Activated T-cell treated with anti-CD3 and anti-CD28 coated beads, Interleukin-2, amount 50 U/mL, for 4 hours (primary cell): ENCODE results near the gene DRD3. TPM values are rescaled to one million over a fixed set of nuclear protein-coding genes. Genes with fewer than 3 reads are reported as not detected.

Experiments
- ATAC-seq, 2 donors: fragments of 200-7000 bp; cut with Tn5 transposase; one replicate each; pipeline ENCODE4 v1.10.0; 2021
- DNase-seq: peaks from one replicate; pipeline ENCODE4 v3.0.0-alpha.2; 2020
- H3K27me3 Mint-ChIP-seq: one replicate; pipeline ENCODE4 v1.8.0; 2021; ENCODE audit warnings: low read depth, mixed read lengths
- H3K36me3 Mint-ChIP-seq: one replicate; pipeline ENCODE4 v1.8.0; 2022; ENCODE audit warnings: mixed read lengths; ENCODE audit not compliant: insufficient read depth
- H3K4me1 Mint-ChIP-seq: one replicate; pipeline ENCODE4 v1.8.0; 2021; ENCODE audit warnings: low read depth, mixed read lengths
- H3K4me3 Mint-ChIP-seq: one replicate; pipeline ENCODE4 v1.8.0; 2021; ENCODE audit warnings: mild to moderate bottlenecking, moderate library complexity, mixed read lengths
- H3K9me3 Mint-ChIP-seq: one replicate; pipeline ENCODE4 v1.8.0; 2021; ENCODE audit warnings: mixed read lengths
- total RNA-seq, 3 donors: library from RNA; stranded (reverse); gene quantifications; one replicate each; pipeline ENCODE4 v1.2.1, GENCODE V29; 2021

DRD3 gene
- total RNA-seq, 3 donors from 2014 or later, result not detected

- no peaks in the 10 kb centered on the region for H3K36me3 Mint-ChIP-seq
- H3K4me1 Mint-ChIP-seq, result no peaks in the 10 kb centered on the region
- H3K27me3 Mint-ChIP-seq, result no peaks in the 10 kb centered on the region
- H3K4me3 Mint-ChIP-seq, result no peak overlapping the region
- H3K9me3 Mint-ChIP-seq, result no peaks in the 10 kb centered on the region
- no peak for ATAC-seq
- DNase-seq, result no peak
Measured at GRCh38 chr3:114093016-114093380, 85.9 kb downstream of the DRD3 start.

DNA sequence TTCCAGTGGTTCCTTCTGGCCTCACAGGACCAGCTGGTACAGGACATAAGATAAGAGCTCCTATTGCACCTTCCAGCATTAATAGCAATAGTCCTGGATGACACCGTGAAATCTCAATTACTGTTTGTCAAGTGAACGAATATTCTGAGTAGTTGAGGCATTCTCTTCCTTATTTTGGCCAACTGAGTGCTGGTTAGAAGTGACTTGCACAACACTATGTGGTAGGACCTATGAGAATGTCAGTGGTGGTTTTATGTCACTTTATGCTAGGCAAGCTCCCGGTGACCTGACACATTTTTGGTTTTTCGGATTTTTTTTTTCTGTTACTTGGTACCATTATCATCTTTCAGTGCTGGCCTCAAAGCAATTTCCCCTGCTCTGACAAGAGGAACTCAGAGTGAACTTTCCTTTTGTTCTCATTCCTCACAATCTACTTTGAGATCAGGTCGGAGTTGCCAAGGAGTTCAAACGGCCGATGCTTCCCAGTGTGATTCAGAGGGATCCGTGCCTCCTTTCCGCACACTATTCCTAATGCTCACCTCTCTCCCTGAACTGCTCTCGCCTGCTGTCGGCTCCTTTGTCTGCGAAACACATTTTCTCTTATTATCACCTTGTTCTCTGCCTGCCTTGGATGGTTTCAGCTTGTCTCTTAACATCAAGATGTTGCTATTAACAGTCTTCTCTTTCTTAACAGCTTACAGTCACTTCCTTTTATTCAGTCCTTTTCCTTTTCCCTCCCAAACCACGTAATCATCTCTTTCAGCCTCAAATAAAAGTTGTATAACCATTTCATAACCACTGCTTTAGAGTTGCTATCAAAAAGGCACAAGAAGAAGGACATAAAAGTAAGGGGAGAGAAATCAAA lies 86.5 kb downstream of the DRD3 start:
- H3K9me3 Mint-ChIP-seq, result no peaks in the 10 kb centered on the region
- DNase-seq (no peak), ATAC-seq (no peak)
- peaks cover 6% of the 10 kb centered on the region for H3K36me3 Mint-ChIP-seq
- H3K4me3 Mint-ChIP-seq, result no peak overlapping the region
- H3K4me1 Mint-ChIP-seq, result no peaks in the 10 kb centered on the region
- H3K27me3 Mint-ChIP-seq, result no peaks in the 10 kb centered on the region

DNA sequence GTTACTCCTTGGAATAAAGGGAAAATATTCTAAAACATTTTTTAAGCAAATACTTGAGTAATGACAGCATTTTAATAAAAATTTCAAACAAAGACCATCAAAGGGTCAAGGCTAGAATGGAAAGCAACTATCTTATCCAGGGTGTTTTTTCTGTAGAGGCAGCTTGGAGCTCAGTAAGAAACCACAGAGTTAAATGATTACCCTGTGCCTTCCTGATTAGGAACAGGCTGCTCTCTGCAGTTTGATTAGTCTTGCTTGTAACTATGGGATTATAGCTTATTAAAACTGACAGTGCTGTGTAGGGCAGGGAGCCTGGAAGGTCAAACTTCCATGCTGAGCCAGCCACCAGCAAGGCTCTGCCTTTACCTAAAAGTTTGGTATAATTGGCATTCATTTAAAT lies 89.2 kb downstream of the DRD3 start:
- Mint-ChIP-seq H3K9me3 (no peaks in the 10 kb centered on the region), H3K4me1 (no peaks in the 10 kb centered on the region), H3K4me3 (no peak overlapping the region), H3K27me3 (no peaks in the 10 kb centered on the region), H3K36me3 (peaks cover 27% of the 10 kb centered on the region)
- no peak for ATAC-seq
- no peak for DNase-seq

- H3K27me3 Mint-ChIP-seq, result no peaks in the 10 kb centered on the region
- no peaks in the 10 kb centered on the region for H3K9me3 Mint-ChIP-seq
- no peak overlapping the region for H3K4me3 Mint-ChIP-seq
- no peak for DNase-seq
- no peaks in the 10 kb centered on the region for H3K4me1 Mint-ChIP-seq
- H3K36me3 Mint-ChIP-seq, result peaks cover 45% of the 10 kb centered on the region
- no peak for ATAC-seq
Measured at GRCh38 chr3:114086356-114086755, 92.5 kb downstream of the DRD3 start.

DNA sequence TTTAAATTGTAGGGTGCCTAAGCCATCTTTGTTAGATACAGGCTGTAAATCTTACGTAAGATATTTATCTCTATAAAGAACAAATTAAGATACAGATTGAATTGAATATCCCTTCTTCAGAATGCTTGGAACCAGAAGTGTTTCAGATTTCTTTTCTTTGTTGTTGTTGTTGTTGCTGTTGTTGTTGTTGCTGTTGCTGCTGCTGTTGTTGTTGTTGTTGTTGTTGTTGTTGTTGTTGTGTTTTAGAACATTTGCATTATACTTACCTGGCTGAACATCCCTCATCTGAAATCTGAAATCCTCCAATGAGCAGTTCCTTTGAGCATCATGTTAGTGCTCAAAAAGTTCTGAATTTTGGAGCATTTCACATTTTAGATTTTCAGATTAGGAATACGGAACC lies 95.7 kb downstream of the DRD3 start:
- H3K4me1 Mint-ChIP-seq, result no peaks in the 10 kb centered on the region
- no peaks in the 10 kb centered on the region for H3K9me3 Mint-ChIP-seq
- no peak overlapping the region for H3K4me3 Mint-ChIP-seq
- ATAC-seq, result no peak
- H3K27me3 Mint-ChIP-seq, result no peaks in the 10 kb centered on the region
- DNase-seq, result no peak
- peaks cover 67% of the 10 kb centered on the region for H3K36me3 Mint-ChIP-seq

DNA sequence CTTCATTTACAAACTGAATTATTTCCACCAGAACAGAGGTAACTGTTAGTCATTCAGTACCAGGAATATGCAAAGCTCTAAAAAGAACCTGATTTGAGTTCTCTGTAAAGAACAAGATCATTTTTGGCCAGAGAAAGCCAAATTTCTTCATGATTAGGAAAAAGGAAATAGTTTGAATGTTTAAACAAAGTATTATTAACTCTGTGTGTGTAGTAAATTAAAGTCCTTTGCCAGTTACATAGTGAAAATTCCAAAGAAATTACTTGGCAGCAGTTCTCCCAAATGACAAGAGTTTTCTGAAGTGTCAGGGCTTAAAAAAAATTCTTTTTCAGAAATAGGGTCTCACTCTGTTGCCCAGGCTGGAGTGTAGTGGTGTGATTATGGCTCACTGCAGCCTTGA lies 97.8 kb downstream of the DRD3 start:
- Mint-ChIP-seq H3K4me3 (no peak overlapping the region), H3K27me3 (no peaks in the 10 kb centered on the region), H3K36me3 (peaks cover 67% of the 10 kb centered on the region), H3K9me3 (no peaks in the 10 kb centered on the region), H3K4me1 (no peaks in the 10 kb centered on the region)
- ATAC-seq (no peak), DNase-seq (no peak)

DNA sequence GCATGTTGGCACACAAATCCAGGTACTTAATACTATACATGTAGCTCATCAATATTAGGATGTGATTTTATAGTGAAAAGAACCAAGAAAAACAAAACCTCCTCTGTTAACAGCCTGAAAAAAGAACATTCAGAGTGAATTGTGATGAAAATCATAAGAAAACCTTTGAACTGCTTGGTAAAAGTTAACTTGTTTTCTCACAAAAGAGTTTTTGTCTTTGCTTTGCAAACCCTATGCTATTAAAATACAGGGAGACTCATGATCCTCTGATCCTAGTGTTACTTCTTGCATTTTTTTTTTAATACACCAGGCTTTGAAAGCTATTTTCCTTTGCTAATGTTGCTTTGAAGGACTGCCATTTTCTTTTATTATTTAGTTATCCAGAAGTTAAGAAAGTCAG lies 98.7 kb downstream of the DRD3 start:
- Mint-ChIP-seq H3K27me3 (no peaks in the 10 kb centered on the region), H3K9me3 (no peaks in the 10 kb centered on the region), H3K4me1 (no peaks in the 10 kb centered on the region), H3K36me3 (peaks cover 63% of the 10 kb centered on the region), H3K4me3 (no peak overlapping the region)
- no peak for ATAC-seq
- DNase-seq, result no peak

- H3K9me3 Mint-ChIP-seq, result no peaks in the 10 kb centered on the region
Measured at GRCh38 chr3:114079761-114080160, 99.1 kb downstream of the DRD3 start.

DNA sequence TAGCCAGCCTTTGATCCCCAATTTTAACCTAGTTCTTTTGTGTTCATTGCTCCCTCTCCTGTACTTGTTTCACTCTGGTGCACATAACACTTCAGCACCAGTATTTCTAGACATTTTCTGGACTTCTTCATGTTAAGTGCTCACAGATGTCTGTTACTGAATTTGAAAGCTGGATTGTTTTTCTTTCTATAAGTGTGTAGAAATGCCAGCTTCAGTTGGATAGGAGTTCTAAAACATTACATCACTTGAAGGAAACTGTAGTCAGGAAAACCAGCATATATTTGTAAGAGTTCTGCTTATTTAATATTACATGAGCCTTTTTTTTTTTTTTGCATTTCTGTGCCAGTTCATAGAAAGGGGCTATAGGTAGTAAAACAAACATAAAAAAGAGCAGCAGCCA lies 100.7 kb downstream of the DRD3 start:
- Mint-ChIP-seq H3K36me3 (peaks cover 63% of the 10 kb centered on the region), H3K4me3 (no peak overlapping the region), H3K27me3 (no peaks in the 10 kb centered on the region), H3K9me3 (no peaks in the 10 kb centered on the region), H3K4me1 (no peaks in the 10 kb centered on the region)
- DNase-seq, result no peak
- ATAC-seq, result no peak

More at GRCh38 chr3:114079761-114080160, 99.1 kb downstream of the DRD3 start:
- Mint-ChIP-seq H3K4me3 (no peak overlapping the region), H3K4me1 (no peaks in the 10 kb centered on the region), H3K36me3 (peaks cover 64% of the 10 kb centered on the region), H3K27me3 (no peaks in the 10 kb centered on the region)
- DNase-seq (no peak), ATAC-seq (no peak)

Other genes with a start within 250 kb of the DRD3 start
- gene ZDHHC23, start 231.0 kb downstream of the DRD3 start, total RNA-seq, result 1 to 10 TPM; 2.8 to 3.9 (median 3.8) TPM
- gene CCDC191, start 122.5 kb downstream of the DRD3 start, total RNA-seq, result 1 to 10 TPM in 1 of 3 donors, under 1 TPM in 2; 0.46 to 1.5 (median 0.53) TPM
- 10 to 100 TPM; 49.8 to 56.4 (median 54.0) TPM for gene QTRT2, start 122.3 kb downstream of the DRD3 start, total RNA-seq
- under 1 TPM in 2 of 3 donors, not detected in 1; 0.22 to 0.29 TPM for gene ZNF80, start 58.5 kb upstream of the DRD3 start, total RNA-seq
- gene TIGIT, start 115.0 kb upstream of the DRD3 start, total RNA-seq, result 10 to 100 TPM; 16.7 to 22.6 (median 20.9) TPM